KOPT-K1 (cell line): Measurements from ENCODE around the gene MLH3.

Experiments used
- H3K27ac ChIP-seq: fragments of 200-600 bp; sonication (generic); 2 replicates; pipeline ENCODE4 v1.5.1; 2016; ENCODE audit warnings: antibody characterized with exemption, mild to moderate bottlenecking, low read depth, low read length; ENCODE audit not compliant: poor library complexity, severe bottlenecking
- H3K36me3 ChIP-seq: fragments of 200-600 bp; sonication (generic); 2 replicates; pipeline ENCODE4 v1.5.1; 2017; ENCODE audit warnings: antibody characterized with exemption, mild to moderate bottlenecking, low read length, moderate library complexity; ENCODE audit not compliant: insufficient read depth
- H3K9me3 ChIP-seq: fragments of 200-600 bp; sonication (generic); 2 replicates; pipeline ENCODE4 v1.5.1; 2017; ENCODE audit warnings: antibody characterized with exemption, low read length, mild to moderate bottlenecking; ENCODE audit not compliant: insufficient read depth, poor library complexity, severe bottlenecking

MLH3 gene

GRCh38 chr14:74979029-74979428, 72.2 kb downstream of the MLH3 start:
- no peak overlapping the region for H3K27ac ChIP-seq
- no peaks in the 10 kb centered on the region for H3K9me3 ChIP-seq
- no peaks in the 10 kb centered on the region for H3K36me3 ChIP-seq

- no peak overlapping the region for H3K27ac ChIP-seq
- H3K9me3 ChIP-seq = no peaks in the 10 kb centered on the region
- no peaks in the 10 kb centered on the region for H3K36me3 ChIP-seq
Measured at GRCh38 chr14:74978416-74978947, 72.8 kb downstream of the MLH3 start.

- no peak overlapping the region for H3K27ac ChIP-seq
- no peaks in the 10 kb centered on the region for H3K9me3 ChIP-seq
- H3K36me3 ChIP-seq = no peaks in the 10 kb centered on the region
Measured at GRCh38 chr14:74977901-74978385, 73.3 kb downstream of the MLH3 start.

- no peak overlapping the region for H3K27ac ChIP-seq
- no peaks in the 10 kb centered on the region for H3K9me3 ChIP-seq
- H3K36me3 ChIP-seq = no peaks in the 10 kb centered on the region
Measured at GRCh38 chr14:74977164-74977900, 73.9 kb downstream of the MLH3 start.

DNA sequence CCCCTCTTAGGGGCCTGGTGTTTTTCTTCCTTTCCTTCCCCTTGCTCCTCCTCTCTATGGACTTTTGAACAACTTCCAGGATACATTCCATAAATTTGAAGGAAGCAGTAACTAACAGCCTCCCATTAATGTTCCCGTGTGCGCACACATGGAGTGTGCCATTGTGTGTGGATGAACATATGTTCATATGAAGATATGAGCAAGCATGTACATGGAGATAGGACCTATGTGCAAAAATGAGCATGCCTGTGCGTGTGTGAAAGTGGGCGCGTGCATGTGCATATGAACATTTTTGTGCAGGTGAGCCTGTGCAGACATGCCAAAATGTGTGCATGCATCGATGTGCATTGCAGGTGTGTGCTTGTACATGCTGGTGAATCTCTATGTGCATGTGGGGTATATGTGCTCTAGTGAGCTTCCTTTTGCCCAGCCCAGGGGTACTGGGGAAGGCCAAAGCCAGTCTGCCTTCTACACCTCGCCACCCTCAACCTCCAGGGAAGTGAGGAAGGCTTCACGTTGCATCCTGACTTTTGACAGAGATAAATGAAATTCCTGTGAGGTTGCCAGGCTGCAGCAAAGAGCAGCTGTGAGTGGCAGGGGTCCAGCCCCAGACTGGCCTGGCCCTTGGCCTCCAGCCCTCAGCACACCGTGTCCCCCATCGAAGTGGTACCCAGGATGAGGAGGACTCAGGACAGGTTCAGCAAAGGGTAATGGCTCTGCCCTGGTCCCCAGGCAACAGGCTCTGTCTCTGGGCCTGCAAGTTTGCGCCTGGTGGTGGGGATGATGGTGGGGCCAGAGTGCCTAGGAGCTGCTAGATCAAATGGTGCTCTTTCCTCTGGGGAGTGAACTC, 74.8 kb downstream of the MLH3 start:
- Histone ChIP-seq H3K36me3 (no peaks in the 10 kb centered on the region), H3K27ac (no peak overlapping the region), H3K9me3 (no peaks in the 10 kb centered on the region)

- Histone ChIP-seq H3K27ac (no peak overlapping the region), H3K9me3 (no peaks in the 10 kb centered on the region)
Measured at GRCh38 chr14:74975059-74975810, 76.0 kb downstream of the MLH3 start.

GRCh38 chr14:74974364-74975058, 76.8 kb downstream of the MLH3 start:
- H3K9me3 ChIP-seq = no peaks in the 10 kb centered on the region
- H3K27ac ChIP-seq = peak overlapping the region; percentile 41
- no peaks in the 10 kb centered on the region for H3K36me3 ChIP-seq

More at GRCh38 chr14:74975059-74975810, 76.0 kb downstream of the MLH3 start:
- no peaks in the 10 kb centered on the region for H3K36me3 ChIP-seq

GRCh38 chr14:74973905-74974363, 77.3 kb downstream of the MLH3 start:
- H3K9me3 ChIP-seq = no peaks in the 10 kb centered on the region

GRCh38 chr14:74973003-74973653, 78.1 kb downstream of the MLH3 start:
- H3K9me3 ChIP-seq = no peaks in the 10 kb centered on the region
- peak overlapping the region; percentile 41 for H3K27ac ChIP-seq
- H3K36me3 ChIP-seq = no peaks in the 10 kb centered on the region

More at GRCh38 chr14:74973905-74974363, 77.3 kb downstream of the MLH3 start:
- no peaks in the 10 kb centered on the region for H3K36me3 ChIP-seq
- peak overlapping the region; percentile 41 for H3K27ac ChIP-seq

- no peak overlapping the region for H3K27ac ChIP-seq
- H3K9me3 ChIP-seq = no peaks in the 10 kb centered on the region
- no peaks in the 10 kb centered on the region for H3K36me3 ChIP-seq
Measured at GRCh38 chr14:74968811-74969210, 82.5 kb downstream of the MLH3 start.

GRCh38 chr14:74965486-74966153, 85.6 kb downstream of the MLH3 start:
- no peak overlapping the region for H3K27ac ChIP-seq

GRCh38 chr14:74964787-74965485, 86.3 kb downstream of the MLH3 start:
- no peaks in the 10 kb centered on the region for H3K9me3 ChIP-seq
- no peaks in the 10 kb centered on the region for H3K36me3 ChIP-seq
- no peak overlapping the region for H3K27ac ChIP-seq

More at GRCh38 chr14:74965486-74966153, 85.6 kb downstream of the MLH3 start:
- H3K36me3 ChIP-seq = no peaks in the 10 kb centered on the region
- no peaks in the 10 kb centered on the region for H3K9me3 ChIP-seq
